ENCODE results near the gene CCDC28A.

Gene CCDC28A

GRCh38 chr6:138795809-138796603 is 22.4 kb downstream of the CCDC28A start, which contains the start of gene ECT2L:
TSS of gene ECT2L (plus strand) at chr6:138796087. CDS start at chr6:138813275, 17,188 bp downstream.
- DNase-seq (ENCODE audit: low read depth, low spot score): peak; percentile 87

GRCh38 chr6:138796771-138797170 is 23.2 kb downstream of the CCDC28A start:
- no peak for DNase-seq (ENCODE audit: low read depth, low spot score)

DNA sequence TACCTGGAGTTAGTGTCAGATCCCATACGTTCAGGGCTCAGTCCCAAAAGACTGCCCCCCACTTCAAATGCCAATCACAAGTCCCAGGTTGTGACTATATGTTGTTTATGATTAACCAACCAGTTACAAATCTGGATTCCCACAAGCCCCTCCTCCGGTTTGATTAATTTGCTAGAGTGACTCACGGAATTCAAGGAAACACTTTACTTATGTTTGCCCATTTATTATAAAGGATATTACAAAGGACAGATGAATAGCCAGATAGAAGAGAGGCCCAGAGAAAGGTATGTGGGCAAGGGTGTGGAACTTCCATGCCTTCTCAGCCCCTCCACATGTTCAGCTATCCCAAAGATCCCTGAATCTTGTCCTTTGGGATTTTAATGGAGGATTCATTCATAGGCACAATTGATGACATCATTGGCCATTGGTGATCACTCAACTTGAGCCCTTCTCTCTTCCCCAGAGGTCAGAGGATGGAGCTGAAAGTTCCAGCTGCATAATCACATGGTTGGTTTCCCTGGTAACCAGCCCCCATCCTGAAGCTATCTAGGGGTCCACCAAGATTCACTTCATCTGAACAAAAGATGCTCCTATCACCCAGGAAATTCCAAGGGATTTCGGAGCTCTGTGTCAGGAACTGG is 24.4 kb downstream of the CCDC28A start:
- DNase-seq (ENCODE audit: low read depth, low spot score): no peak

GRCh38 chr6:138800377-138801150 is 27.0 kb downstream of the CCDC28A start:
- DNase-seq (ENCODE audit: low read depth, low spot score): peak; percentile 57

GRCh38 chr6:138803331-138803730 is 29.8 kb downstream of the CCDC28A start:
- no peak for DNase-seq (ENCODE audit: low read depth, low spot score)

DNA sequence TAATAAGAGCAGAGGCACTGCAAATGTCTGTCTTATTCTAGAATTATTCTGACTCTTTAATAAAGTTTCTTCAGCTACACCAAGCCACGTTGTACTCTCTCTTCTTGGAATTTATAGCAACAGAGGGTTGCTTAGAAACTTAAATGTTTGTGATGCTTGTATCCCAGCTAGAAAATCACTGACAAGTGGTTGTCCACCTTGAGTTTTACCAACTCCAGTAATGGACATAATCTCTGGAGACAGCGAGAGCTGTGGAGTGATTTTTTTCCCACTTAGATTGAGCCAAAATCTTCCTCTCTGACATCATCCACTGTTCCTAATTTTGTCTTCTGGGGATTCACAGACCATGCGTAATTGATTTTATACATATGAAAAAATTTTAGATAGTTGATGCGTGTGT is 30.3 kb downstream of the CCDC28A start:
- no peak for DNase-seq (ENCODE audit: low read depth, low spot score)

DNA sequence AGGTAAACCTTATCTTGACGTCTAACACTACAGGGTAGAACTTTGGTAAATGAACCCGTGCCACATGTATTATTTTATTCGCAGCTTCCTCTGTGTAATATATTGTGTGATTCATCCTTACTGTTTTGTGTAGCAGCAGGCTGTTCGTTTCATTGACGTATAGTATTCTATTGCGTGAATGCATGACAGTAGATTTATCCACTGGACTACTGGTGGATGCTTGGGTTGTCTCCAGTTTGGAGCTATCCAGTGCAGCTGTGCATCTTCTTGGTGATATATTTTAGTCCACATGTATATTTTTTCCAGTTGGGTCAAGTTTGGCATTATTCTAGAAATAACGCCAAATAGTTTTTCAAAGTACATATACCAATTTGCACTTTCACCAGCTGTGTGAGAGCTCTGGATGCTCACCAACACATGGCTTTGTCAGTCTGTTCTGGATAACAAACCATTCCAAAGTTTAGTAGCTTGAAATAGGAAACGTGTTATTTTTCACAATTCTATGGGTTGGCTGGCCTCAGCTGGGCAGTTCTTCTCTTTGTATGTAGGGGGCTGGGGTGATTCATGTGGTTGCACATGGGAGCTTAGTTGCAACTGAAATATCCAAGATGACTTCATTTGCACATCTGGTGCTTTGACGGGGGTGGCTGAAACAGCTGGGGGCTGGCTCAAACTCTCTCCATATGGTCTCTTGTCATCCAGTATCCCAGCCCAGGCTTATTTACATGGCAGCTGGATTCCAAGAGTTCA is 31.6 kb downstream of the CCDC28A start:
- DNase-seq (ENCODE audit: low read depth, low spot score): no peak

DNA sequence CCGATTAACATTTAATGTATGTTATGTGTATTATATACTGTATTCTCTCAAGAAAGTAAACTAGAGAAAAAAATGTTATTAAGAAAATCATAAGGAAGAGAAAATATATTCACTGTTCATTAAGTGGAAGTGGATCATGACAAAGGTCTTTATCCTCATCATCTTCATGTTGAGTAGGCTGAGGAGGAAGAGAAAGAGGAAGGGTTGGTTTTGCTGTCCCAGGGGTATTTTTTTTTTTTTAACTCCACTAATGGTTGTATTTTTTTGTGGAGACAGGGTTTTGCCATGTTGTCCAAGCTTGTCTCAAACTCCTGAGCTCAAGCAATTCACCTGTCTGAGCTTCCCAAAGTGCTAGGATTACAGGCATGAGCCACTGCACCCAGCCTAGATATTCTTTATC is 33.3 kb downstream of the CCDC28A start:
- DNase-seq (ENCODE audit: low read depth, low spot score): no peak

DNA sequence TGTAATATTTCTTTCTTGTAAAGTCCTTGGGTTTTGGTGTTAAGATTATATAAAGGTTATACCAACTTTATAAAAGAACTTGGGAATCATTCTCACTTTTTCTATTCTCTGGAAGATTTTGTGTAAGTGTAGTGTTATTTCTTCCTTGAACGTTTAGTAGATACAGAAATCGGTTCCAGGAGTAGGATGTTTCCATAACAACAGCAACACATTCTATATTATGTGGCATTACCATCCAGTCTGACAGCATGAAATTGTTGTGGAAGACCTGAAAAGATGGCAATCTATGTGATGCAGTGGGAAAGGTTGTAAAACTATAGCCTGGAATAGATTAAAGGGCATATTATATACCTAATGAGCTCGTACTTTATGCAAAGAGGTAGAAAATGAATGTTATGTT is 36.1 kb downstream of the CCDC28A start:
- DNase-seq (ENCODE audit: low read depth, low spot score): no peak

DNA sequence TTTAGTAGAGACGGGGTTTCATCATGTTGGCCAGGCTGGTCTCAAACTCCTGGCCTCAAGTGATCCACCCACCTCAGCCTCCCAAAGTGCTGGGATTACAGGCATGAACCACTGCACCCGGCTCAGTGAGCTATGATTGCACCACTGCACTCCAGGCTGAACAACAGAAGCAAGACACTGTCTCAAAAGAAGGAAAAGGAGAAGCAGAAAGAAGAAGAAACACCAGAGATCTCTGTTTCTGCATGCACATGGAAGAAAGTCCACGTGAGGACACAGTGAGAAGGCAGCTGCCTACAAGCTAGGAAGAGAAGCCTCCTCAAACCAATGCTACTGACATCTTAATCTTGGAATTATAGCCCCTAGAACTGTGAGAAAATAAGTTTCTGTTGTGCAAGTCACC is 38.3 kb downstream of the CCDC28A start:
- DNase-seq (ENCODE audit: low read depth, low spot score): no peak

- DNase-seq (ENCODE audit: low read depth, low spot score): no peak
These were observed 40.7 kb downstream of the CCDC28A start for GRCh38 chr6:138814179-138814834.

GRCh38 chr6:138815221-138815620 is 41.7 kb downstream of the CCDC28A start:
- no peak for DNase-seq (ENCODE audit: low read depth, low spot score)

- DNase-seq (ENCODE audit: low read depth, low spot score): peak; percentile 45
These were observed 42.4 kb downstream of the CCDC28A start for GRCh38 chr6:138815797-138816528.

DNA sequence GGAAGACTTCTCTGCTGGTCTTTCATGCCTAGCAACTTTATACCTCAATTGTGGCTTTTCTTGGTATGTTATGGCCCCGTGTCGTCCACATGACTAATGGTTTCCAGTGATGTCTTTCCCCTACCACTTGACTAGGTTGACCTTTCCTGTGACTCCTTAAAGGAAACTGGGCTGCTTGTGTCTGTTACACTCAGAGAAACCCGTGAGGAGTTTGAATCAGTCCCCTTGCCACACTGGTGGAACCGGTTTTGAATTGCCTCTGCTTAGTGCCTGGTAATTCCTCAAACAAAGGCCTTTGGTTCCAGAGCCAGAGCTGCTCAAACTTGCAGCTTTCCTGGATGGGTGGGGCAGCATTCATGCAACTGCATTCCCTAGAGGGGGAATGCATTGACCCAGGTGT is 44.2 kb downstream of the CCDC28A start:
- DNase-seq (ENCODE audit: low read depth, low spot score): peak; percentile 96

GRCh38 chr6:138818496-138819194 is 45.1 kb downstream of the CCDC28A start:
- peak; percentile 11 for DNase-seq (ENCODE audit: low read depth, low spot score)

GRCh38 chr6:138821519-138821918 is 48.0 kb downstream of the CCDC28A start:
- DNase-seq (ENCODE audit: low read depth, low spot score): no peak

DNA sequence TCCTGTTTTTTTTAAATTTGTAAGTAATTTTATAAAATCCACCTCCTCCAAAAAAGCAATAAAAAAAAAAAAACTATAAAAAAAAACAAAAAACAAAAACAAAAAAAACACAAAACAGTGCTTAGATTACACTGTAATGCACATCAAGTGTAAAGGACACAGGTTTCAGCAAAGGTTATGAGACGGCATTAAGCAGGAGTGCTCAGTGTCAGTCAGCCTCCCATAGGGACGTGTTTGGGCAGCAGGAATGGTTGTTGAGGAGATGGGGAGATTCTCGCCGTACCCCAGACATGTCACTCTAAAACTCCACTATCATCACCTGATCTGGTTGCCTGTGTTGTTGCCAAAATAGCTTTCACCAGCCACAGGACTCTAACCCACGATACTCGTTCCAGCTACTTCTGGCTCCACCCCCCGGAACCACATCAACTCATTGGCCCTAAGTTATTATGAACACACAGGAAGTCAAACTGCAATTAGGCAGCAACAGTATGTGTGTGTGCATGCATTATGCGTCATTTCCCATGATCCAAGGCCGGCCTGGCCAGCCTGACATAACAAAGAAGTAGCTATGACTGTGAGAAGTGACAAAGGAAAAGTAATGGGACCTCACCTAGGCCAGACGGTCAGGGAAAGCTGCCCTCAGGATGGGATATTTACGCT is 51.0 kb downstream of the CCDC28A start:
- peak; percentile 62 for DNase-seq (ENCODE audit: low read depth, low spot score)

- DNase-seq (ENCODE audit: low read depth, low spot score): no peak
These were observed 56.7 kb downstream of the CCDC28A start for GRCh38 chr6:138830248-138830647.

DNA sequence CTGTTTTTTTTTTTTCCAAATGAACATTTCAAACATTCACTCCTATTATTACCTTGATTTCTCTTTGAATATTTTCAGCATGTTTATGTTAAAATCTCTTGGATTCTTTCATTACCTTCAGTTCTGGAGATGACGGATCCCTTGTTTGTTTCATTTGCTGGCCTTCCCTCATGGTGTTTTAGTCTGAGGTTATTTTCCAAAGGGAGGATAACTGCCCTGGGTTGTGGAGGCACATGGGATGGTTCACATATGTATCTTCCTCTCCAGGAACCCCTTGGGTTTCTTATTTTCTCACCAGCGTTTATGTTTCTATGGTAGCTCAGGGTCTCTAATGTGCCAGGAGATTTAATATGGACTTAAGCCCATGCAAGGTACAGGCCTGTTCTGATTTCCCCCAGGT is 58.6 kb downstream of the CCDC28A start:
- no peak for DNase-seq (ENCODE audit: low read depth, low spot score)
